CD1c-positive myeloid dendritic cell (primary cell): Measurements from ENCODE around the gene MYOT.
A peak's percentile ranks its signal among the peaks of the same experiment; 100 is the strongest.
"Not testable (repeated sequence)": the region's sequence is repeated elsewhere in the genome, so short reads cannot be mapped to it uniquely, and the experiment has no call there.

Experiments used
- DNase-seq: peaks from one replicate; pipeline ENCODE4 v3.0.0-alpha.2; 2016; ENCODE audit errors: extremely low spot score

The MYOT gene

GRCh38 chr5:137867664-137868063 is at the start of gene MYOT:
Gene MYOT (plus strand): TSS chr5:137867860. CDS start chr5:137870652, 2,792 bp downstream.
- no peak for DNase-seq

GRCh38 chr5:137819766-137820165 is 47.9 kb upstream of the MYOT start:
- no peak for DNase-seq

- DNase-seq, result peak; percentile 5
Observed at GRCh38 chr5:137822158-137822764, 45.4 kb upstream of the MYOT start.

GRCh38 chr5:137822984-137823383 is 44.7 kb upstream of the MYOT start:
- DNase-seq, result no peak

GRCh38 chr5:137825165-137825564 is 42.5 kb upstream of the MYOT start:
- no peak for DNase-seq

- DNase-seq, result no peak
Observed at GRCh38 chr5:137826067-137826466, 41.6 kb upstream of the MYOT start.

- DNase-seq, result no peak
Observed at GRCh38 chr5:137828180-137828579, 39.5 kb upstream of the MYOT start.

- DNase-seq, result no peak
Observed at GRCh38 chr5:137828664-137829063, 39.0 kb upstream of the MYOT start.

GRCh38 chr5:137831105-137831504 is 36.6 kb upstream of the MYOT start:
- DNase-seq, result no peak

- no peak for DNase-seq
Observed at GRCh38 chr5:137831526-137831925, 36.1 kb upstream of the MYOT start.

- no peak for DNase-seq
Observed at GRCh38 chr5:137832416-137832815, 35.2 kb upstream of the MYOT start.

GRCh38 chr5:137833463-137833862 is 34.2 kb upstream of the MYOT start:
- no peak for DNase-seq

- no peak for DNase-seq
Observed at GRCh38 chr5:137834498-137835049, 33.1 kb upstream of the MYOT start.

- DNase-seq, result no peak
Observed at GRCh38 chr5:137836298-137836697, 31.4 kb upstream of the MYOT start.

GRCh38 chr5:137836997-137837396 is 30.7 kb upstream of the MYOT start:
- DNase-seq, result no peak

GRCh38 chr5:137837491-137838394 is 29.9 kb upstream of the MYOT start:
- DNase-seq, result no peak

- no peak for DNase-seq
Observed at GRCh38 chr5:137838976-137839375, 28.7 kb upstream of the MYOT start.

GRCh38 chr5:137842296-137842695 is 25.4 kb upstream of the MYOT start:
- DNase-seq, result no peak

- DNase-seq, result no peak
Observed at GRCh38 chr5:137843676-137844299, 23.9 kb upstream of the MYOT start.

- no peak for DNase-seq
Observed at GRCh38 chr5:137845472-137845871, 22.2 kb upstream of the MYOT start.

- no peak for DNase-seq
Observed at GRCh38 chr5:137847687-137848086, 20.0 kb upstream of the MYOT start.

- not testable (repeated sequence) for DNase-seq
Observed at GRCh38 chr5:137853165-137853564, 14.5 kb upstream of the MYOT start.
